Measurements from ENCODE around the gene PAQR4. TPM values are rescaled to one million over a fixed set of nuclear protein-coding genes. Genes with fewer than 3 reads are reported as not detected.

Gene PAQR4
- total RNA-seq, 4 donors from 2014 or later, result 2.9 to 18.8 (median 8.0) TPM

DNA sequence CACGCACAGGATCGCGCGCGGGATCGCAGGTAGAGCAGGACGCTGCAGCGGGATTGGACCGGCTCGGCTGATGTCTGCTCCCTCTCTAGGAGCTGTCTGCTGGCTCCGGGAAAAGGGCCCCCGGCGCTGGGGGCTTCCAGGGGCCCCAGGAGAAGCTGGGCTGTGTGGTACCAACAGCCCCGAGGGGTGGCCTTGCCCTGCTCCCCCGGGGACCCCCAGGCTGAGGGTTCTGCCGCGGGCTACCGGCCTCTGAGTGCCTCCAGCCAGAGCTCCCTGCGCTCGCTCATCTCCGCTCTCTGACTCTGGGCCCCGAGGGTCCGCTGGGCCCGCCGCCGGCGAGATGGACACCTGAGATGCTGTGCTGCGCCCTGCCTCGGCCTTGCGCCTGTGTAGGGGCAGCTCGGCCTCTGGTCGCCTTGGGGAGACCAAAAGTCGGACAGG is 1.4 kb upstream of the PAQR4 start:
- WGBS, 2 donors, result 20 to 53% methylated on average over 2 to 3 of the region's 33 CpGs
- Histone ChIP-seq H3K27ac (no peak overlapping the region), H3K4me1 (peaks cover 46 to 87% (median 62%) of the 10 kb centered on the region in 3 donors), H3K27me3 (peaks cover 18 to 59% (median 45%) of the 10 kb centered on the region in 4 donors), H3K9me3 (no peaks in the 10 kb centered on the region), H3K36me3 (no peaks in the 10 kb centered on the region), H3K4me3 (no peak overlapping the region)
- intact Hi-C loops (cut with DNase I), result no loop called here
- no peak for DNase-seq
- no peak for TF ChIP-seq POLR2A (IDR thresholded peaks at IDR 0.05)
- TF ChIP-seq, protein P1, sequence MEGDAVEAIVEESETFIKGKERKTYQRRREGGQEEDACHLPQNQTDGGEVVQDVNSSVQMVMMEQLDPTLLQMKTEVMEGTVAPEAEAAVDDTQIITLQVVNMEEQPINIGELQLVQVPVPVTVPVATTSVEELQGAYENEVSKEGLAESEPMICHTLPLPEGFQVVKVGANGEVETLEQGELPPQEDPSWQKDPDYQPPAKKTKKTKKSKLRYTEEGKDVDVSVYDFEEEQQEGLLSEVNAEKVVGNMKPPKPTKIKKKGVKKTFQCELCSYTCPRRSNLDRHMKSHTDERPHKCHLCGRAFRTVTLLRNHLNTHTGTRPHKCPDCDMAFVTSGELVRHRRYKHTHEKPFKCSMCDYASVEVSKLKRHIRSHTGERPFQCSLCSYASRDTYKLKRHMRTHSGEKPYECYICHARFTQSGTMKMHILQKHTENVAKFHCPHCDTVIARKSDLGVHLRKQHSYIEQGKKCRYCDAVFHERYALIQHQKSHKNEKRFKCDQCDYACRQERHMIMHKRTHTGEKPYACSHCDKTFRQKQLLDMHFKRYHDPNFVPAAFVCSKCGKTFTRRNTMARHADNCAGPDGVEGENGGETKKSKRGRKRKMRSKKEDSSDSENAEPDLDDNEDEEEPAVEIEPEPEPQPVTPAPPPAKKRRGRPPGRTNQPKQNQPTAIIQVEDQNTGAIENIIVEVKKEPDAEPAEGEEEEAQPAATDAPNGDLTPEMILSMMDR (IDR thresholded peaks at IDR 0.05), result no peak

DNA sequence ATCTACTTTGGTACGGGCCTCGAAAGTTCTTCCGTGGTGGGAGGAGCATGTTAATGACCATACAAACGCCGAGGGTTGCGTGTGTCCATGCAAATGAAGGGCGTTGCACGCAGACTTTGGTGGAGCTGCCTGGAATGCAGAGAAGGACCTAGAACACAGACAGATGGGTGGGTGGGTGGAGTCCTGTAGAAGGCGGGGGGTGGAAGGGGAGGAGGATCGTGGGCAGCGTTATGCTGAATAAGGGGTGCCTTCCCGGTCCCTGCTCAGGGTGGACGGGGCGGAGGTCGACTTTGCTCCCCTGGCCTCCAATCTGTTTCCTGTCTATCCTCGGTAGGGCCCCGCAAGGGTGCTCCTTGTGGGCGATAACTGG is 795 bp upstream of the PAQR4 start:
- Histone ChIP-seq H3K36me3 (no peaks in the 10 kb centered on the region), H3K4me1 (peaks cover 40 to 81% (median 56%) of the 10 kb centered on the region in 3 donors), H3K27ac (peak overlapping the region in 3 of 4 donors; percentile 52 to 85 (median 67)), H3K4me3 (peak overlapping the region in 3 of 4 donors; percentile 63 to 81 (median 81)), H3K27me3 (peaks cover 13 to 53% (median 39%) of the 10 kb centered on the region in 4 donors), H3K9me3 (no peaks in the 10 kb centered on the region)
- intact Hi-C loops (cut with DNase I), result no loop called here
- no peak for TF ChIP-seq POLR2A (IDR thresholded peaks at IDR 0.05)
- TF ChIP-seq, protein P1 (IDR thresholded peaks at IDR 0.05), result no peak
- no peak for DNase-seq
- 10 to 20% methylated on average over 8 to 13 of the region's 18 CpGs for WGBS, 2 donors

DNA sequence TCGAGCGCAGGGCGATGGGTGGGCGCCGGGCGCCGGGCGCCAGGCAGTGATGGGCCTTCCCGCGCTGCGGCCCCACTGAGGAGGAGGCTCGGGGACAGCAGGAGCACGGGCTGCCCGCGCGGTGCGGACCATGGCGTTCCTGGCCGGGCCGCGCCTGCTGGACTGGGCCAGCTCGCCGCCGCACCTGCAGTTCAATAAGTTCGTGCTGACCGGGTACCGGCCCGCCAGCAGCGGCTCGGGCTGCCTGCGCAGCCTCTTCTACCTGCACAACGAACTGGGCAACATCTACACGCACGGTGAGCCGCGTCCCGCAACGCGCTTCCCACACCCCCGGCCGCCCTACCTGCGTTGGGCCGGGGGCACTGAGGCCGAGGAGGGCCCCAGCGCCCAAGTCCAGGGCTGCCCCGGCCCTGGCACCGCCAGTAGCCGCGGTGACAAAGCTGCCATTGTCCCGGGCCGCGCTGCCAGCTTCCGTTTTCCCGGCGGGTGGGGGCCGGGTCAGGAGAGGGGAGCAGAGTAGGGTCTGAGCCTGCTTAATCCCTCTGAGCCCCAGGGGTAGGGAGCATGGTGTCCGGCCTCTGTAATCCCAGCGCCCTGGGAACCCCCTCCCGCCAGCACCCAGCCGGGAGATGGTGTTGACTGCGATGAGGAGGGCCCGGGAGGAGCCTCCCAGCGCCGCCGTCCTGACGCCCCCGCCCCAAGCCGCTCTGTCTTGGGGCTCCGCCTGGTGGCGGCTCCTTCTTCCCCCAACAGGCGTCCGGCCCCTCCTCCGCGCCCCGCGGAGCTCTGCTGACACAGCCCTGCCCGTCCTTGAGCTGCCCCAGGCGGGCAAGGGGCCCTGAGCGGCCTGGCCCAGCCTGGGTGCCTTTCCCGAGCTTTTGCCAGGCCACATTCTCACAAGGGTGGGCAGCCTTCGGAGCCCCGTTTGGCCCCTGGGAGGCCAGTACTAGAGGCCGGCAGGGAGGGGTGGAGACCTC is 685 bp downstream of the PAQR4 start:
- intact Hi-C loops (cut with DNase I), result no loop called here
- DNase-seq, result no peak
- no CpG with 5 or more reads among the region's 83 CpGs for WGBS, 2 donors
- peak overlapping the region; percentile 59 to 85 (median 70) for H3K27ac ChIP-seq
- peak overlapping the region; percentile 58 to 81 (median 72) for H3K4me3 ChIP-seq
- H3K4me1 ChIP-seq, result peaks cover 25 to 66% (median 42%) of the 10 kb centered on the region in 3 donors
- H3K9me3 ChIP-seq, result no peaks in the 10 kb centered on the region
- peaks cover 0 to 6% (median 0%) of the 10 kb centered on the region in 3 donors for H3K36me3 ChIP-seq
- TF ChIP-seq POLR2A (IDR thresholded peaks at IDR 0.05), result no peak
- TF ChIP-seq, protein P1 (IDR thresholded peaks at IDR 0.05), result peak in 5 of 6 experiments; percentile 23 to 62 (median 34)
- peaks cover 0 to 38% (median 24%) of the 10 kb centered on the region in 4 donors for H3K27me3 ChIP-seq

DNA sequence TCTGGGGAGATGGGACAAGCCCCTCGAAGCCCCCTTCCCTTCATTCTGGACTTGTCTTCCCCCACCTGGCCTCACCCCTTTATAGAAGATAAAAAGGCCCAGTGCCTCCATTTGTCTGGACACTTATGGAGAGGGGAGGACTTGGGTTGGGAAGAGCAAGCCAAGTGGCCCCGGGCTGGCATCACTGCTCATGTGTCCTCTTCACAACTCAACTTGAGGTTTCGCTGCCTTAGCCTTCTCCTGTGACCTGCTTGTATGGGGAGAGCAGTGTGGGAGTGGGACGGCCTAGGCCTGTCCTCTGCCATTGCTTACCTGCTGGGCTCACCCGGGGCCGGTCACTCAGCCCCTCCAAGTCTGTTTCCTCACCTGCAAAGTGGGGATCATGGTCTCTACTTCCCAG is 1.4 kb downstream of the PAQR4 start:
- 83% methylated on average over 2 to 3 of the region's 6 CpGs for WGBS, 2 donors
- peak overlapping the region in 3 of 4 donors; percentile 7 to 85 (median 59) for H3K27ac ChIP-seq
- peak overlapping the region; percentile 58 to 81 (median 72) for H3K4me3 ChIP-seq
- DNase-seq, result no peak
- TF ChIP-seq, protein P1 (IDR thresholded peaks at IDR 0.05), result no peak
- no peak for TF ChIP-seq POLR2A (IDR thresholded peaks at IDR 0.05)
- H3K27me3 ChIP-seq, result peaks cover 0 to 31% (median 21%) of the 10 kb centered on the region in 4 donors
- intact Hi-C loops (cut with DNase I), result no loop called here
- H3K36me3 ChIP-seq, result peaks cover 0 to 6% (median 0%) of the 10 kb centered on the region in 3 donors
- H3K4me1 ChIP-seq, result peaks cover 18 to 59% (median 35%) of the 10 kb centered on the region in 3 donors
- no peaks in the 10 kb centered on the region for H3K9me3 ChIP-seq

Data from esophagus squamous epithelium (tissue), 5 donors.